ENCODE data around the gene GAREM1.

GAREM1 gene

DNA sequence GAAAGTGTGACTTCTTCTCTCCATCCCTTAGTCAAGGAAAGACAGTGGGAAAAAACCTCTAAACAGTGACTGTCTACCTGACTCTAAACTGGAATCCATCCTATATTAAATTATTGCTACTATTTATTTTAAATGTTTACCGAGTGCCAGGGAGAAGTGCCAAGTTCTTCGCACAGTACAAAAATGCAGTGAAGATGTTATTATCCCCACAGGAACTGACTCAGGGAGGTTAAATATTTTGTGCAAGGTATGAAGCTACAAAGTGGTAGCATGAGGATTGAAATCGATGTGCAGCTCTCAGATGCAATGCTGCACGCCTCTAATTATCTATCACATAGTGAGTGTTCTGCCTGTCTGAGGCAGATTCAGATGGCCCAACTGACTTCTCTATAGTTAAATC is 189.8 kb downstream of the GAREM1 start:
- no peak for TF ChIP-seq ZFX (IDR thresholded peaks at IDR 0.05)
- TF ChIP-seq, protein P1, sequence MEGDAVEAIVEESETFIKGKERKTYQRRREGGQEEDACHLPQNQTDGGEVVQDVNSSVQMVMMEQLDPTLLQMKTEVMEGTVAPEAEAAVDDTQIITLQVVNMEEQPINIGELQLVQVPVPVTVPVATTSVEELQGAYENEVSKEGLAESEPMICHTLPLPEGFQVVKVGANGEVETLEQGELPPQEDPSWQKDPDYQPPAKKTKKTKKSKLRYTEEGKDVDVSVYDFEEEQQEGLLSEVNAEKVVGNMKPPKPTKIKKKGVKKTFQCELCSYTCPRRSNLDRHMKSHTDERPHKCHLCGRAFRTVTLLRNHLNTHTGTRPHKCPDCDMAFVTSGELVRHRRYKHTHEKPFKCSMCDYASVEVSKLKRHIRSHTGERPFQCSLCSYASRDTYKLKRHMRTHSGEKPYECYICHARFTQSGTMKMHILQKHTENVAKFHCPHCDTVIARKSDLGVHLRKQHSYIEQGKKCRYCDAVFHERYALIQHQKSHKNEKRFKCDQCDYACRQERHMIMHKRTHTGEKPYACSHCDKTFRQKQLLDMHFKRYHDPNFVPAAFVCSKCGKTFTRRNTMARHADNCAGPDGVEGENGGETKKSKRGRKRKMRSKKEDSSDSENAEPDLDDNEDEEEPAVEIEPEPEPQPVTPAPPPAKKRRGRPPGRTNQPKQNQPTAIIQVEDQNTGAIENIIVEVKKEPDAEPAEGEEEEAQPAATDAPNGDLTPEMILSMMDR (conservative IDR thresholded peaks at IDR 0.05) = no peak
- no peak overlapping the region for H3K27ac ChIP-seq

DNA sequence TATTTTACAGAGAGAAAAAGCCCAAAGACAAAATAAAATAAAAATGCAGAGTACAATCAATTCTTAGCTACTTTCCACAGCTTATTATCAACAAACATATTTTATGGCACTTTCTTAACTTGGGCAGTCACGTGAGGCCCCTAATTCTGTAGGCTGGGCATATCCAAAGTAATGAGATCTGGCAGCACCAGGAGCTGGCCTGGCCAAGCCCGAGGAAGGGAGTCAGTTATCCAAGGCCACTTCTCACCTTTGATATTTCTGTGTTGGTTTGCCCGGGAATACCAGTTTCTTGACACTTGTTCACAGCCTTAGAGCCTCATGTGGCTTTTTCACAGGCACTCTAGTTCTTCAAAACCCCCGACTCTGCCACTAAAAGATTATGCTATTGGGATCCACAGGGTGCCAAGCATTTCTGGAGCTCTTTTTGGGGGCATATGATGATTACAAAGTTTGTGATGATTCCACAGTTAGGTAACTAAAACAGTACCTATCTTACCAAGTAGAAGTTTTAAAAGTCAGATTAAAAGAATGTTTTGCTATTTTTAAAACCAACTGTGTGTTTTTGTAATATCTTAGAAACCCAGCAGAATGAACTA is 190.4 kb downstream of the GAREM1 start:
- TF ChIP-seq ZFX (IDR thresholded peaks at IDR 0.05) = no peak
- TF ChIP-seq, protein P1 (conservative IDR thresholded peaks at IDR 0.05) = no peak
- H3K27ac ChIP-seq = no peak overlapping the region

DNA sequence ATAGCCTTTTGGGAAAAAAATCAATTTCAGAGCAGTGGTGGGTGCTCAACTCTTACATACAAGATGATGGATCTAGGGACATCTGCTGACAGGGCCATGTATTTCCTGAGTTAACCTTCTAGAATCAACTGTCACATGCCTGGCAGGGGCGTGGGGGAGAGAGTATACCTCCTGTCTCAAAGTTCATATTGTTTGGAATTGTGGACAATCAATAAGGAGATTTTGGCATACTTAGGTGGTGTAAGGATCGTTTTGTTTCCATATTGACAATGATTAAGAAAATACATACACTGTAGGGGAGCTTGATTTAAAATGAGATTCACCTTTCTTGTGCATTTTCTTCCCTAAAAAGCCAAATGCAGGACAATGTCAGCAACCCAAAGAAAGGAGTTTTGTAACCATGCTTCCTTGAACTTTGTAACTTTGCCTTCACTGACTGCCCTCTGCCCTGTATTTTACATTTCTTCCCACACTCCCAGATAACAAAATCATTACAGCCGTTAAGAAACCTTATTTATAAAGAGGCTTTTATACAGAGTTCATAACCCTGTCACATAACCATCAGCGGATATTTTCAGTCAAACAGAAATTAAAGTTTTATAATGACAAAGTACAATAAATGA is 192.4 kb downstream of the GAREM1 start:
- TF ChIP-seq ZFX (IDR thresholded peaks at IDR 0.05) = no peak
- TF ChIP-seq, protein P1 (conservative IDR thresholded peaks at IDR 0.05) = no peak
- H3K27ac ChIP-seq = no peak overlapping the region

DNA sequence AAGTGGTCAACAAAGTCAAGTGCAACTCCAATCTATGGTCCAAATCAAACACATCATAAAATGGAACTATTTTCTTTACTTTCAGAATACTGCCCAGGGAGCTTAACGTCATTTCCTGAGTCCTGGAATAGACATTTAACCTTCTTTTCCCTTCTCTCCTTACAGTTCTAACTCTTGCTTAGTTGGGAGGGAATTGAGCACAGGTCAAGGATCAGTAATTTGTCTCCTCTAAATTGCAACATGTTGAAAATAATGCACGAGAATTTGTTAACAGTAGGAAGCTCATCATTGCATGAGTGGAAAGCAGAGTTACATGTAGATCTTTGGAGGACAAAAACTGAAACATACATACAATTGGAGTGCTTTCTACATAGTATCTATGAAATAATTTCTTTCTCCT is 193.1 kb downstream of the GAREM1 start:
- TF ChIP-seq ZFX (IDR thresholded peaks at IDR 0.05) = no peak
- TF ChIP-seq, protein P1 (conservative IDR thresholded peaks at IDR 0.05) = no peak
- no peak overlapping the region for H3K27ac ChIP-seq

DNA sequence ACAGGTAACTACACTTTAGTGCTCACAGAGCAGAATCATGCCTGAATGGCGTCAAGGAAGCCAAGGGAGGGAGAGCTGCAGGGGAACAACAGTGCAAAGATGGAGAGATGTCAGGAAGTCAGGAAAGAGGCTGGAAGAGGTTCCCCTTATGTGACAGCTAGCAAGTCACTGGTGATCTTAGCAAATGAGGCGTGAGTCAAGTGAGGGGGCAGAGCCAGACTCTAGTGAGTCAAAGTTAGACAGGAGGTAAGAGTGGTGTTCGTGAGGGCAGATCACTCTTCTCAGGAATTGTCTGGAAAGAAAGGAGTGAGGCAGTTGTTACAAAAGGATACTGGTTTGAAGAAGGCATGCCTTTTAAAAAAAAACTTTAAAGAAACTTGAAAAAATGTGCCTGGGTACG is 193.8 kb downstream of the GAREM1 start:
- no peak for TF ChIP-seq ZFX (IDR thresholded peaks at IDR 0.05)
- TF ChIP-seq, protein P1 (conservative IDR thresholded peaks at IDR 0.05) = no peak
- no peak overlapping the region for H3K27ac ChIP-seq

DNA sequence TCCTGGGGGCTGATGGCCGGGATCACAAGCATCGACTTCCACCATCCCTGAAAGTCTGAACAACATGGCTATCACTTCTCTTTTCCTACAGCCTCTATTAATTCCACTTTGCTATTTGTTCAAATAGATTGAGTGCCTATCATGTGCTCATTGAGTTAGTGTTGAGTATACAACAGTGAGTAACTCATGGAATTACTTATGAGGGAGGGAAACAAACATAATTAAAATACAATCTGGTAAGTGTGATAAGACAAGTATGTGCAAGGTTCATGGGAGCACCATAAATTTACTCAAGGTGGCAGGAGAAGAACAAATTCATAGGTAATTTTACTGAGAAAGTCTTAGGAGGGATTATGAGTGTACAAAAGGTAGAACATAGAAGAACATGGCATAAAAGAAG is 194.4 kb downstream of the GAREM1 start:
- no peak overlapping the region for H3K27ac ChIP-seq
- TF ChIP-seq, protein P1 (conservative IDR thresholded peaks at IDR 0.05) = no peak
- TF ChIP-seq ZFX (IDR thresholded peaks at IDR 0.05) = no peak

DNA sequence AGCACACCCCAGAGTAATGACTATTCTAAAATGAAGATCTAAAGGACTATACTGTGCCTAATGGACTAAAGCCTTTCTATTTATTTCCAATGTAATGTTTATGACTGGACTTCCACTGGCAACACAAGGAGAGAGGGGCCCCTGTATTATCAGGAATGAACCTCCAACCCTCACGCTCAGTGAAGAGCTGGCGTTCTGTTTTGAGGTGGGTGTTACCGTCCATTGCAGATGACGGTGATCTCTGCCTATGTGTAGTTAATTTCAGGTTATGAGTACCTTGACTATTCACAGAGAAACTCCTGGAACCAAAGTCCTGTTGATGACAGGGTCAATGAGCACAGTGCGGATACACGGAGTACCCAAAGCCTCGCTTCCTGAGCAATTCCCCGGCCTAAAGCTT is 195.5 kb downstream of the GAREM1 start:
- H3K27ac ChIP-seq = no peak overlapping the region
- TF ChIP-seq, protein P1 (conservative IDR thresholded peaks at IDR 0.05) = no peak
- TF ChIP-seq ZFX (IDR thresholded peaks at IDR 0.05) = no peak
